Measurements from ENCODE around the gene TMEM59L.

GRCh38 chr19:18654469-18654868, 41.8 kb downstream of the TMEM59L start:
- no peak for TF ChIP-seq RFX5 (IDR thresholded peaks at IDR 0.05; ENCODE audit: low read length)
- TF ChIP-seq TAF1 (IDR thresholded peaks at IDR 0.05; ENCODE audit: borderline replicate concordance, low read depth, low read length) = no peak
- no peak for TF ChIP-seq YY1 (IDR thresholded peaks at IDR 0.05; ENCODE audit: low read depth)
- no peak for TF ChIP-seq MAX (IDR thresholded peaks at IDR 0.05; ENCODE audit: low read depth)
- no peak for TF ChIP-seq CTCF (IDR thresholded peaks at IDR 0.05)
- no peak for TF ChIP-seq NFIC (IDR thresholded peaks at IDR 0.05; ENCODE audit: borderline replicate concordance)
- no peak for TF ChIP-seq ZBTB33 (IDR thresholded peaks at IDR 0.05; ENCODE audit: borderline replicate concordance, low read depth)
- TF ChIP-seq EZH2phosphoT487 (IDR thresholded peaks at IDR 0.05; ENCODE audit: borderline replicate concordance, low read depth) = no peak
- no peak for TF ChIP-seq GATA2 (CRISPR knock-in tag; IDR thresholded peaks at IDR 0.05)
- no peak for TF ChIP-seq EP300 (IDR thresholded peaks at IDR 0.05; ENCODE audit: borderline replicate concordance in 1 of 2, low read depth in 1 of 2, low read length in 1 of 2)
- TF ChIP-seq RAD21 (IDR thresholded peaks at IDR 0.05; ENCODE audit: low read length) = no peak

Measured in SK-N-SH (cell line).